NCI-H524 treated with DMSO at 0.1 percent for 48 hours (cell line): Measurements from ENCODE around the gene FLT3.
A peak's percentile ranks its signal among the peaks of the same experiment; 100 is the strongest.
"Not testable (repeated sequence)": the region's sequence is repeated elsewhere in the genome, so short reads cannot be mapped to it uniquely, and the experiment has no call there.

ENCODE experiments used
- DNase-seq: peaks from one replicate; lab custom pipeline; 2025; lab: John Stamatoyannopoulos, UW

The FLT3 gene

GRCh38 chr13:28100150-28101121 is at the start of gene FLT3:
TSS of gene FLT3 (minus strand) at chr13:28100576. CDS start at chr13:28100510, 66 bp downstream.
- DNase-seq, result peak; percentile 35

GRCh38 chr13:28147495-28147894 is 47.1 kb upstream of the FLT3 start:
- DNase-seq, result no peak

GRCh38 chr13:28145049-28145448 is 44.7 kb upstream of the FLT3 start:
- DNase-seq, result no peak

GRCh38 chr13:28141542-28141941 is 41.2 kb upstream of the FLT3 start:
- not testable (repeated sequence) for DNase-seq

DNA sequence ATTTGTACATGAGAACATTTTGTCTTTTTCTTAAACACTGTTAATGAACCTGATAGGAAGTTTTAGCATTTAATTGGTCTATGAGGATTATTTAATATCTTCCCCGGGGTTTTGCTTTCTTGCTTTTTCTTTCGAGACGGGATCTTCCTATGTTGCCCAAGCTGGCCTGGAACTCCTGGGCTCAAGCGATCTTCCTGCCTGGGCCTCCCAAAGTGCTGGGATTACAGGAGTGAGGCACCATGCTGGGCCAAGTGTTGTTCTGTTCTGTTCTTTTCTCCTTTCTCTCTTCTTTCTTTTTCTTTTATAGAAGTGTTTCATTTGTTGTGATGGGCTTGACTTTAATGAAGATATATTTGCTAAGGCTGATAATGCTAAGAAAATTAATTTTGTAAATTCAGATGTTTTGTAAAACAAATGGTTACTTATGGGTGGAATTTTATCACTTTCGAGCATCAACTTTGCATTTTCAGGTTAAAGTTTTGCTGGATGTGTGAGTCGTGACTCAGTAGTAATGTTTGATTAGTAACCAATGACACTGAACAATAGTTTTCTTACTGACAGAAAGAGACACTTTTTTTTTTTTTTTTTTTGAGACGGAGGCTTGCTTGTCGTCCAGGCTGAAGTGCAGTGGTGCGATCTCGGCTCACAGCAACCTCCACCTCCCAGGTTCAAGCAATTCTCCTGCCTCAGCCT is 40.2 kb upstream of the FLT3 start:
- no peak for DNase-seq

DNA sequence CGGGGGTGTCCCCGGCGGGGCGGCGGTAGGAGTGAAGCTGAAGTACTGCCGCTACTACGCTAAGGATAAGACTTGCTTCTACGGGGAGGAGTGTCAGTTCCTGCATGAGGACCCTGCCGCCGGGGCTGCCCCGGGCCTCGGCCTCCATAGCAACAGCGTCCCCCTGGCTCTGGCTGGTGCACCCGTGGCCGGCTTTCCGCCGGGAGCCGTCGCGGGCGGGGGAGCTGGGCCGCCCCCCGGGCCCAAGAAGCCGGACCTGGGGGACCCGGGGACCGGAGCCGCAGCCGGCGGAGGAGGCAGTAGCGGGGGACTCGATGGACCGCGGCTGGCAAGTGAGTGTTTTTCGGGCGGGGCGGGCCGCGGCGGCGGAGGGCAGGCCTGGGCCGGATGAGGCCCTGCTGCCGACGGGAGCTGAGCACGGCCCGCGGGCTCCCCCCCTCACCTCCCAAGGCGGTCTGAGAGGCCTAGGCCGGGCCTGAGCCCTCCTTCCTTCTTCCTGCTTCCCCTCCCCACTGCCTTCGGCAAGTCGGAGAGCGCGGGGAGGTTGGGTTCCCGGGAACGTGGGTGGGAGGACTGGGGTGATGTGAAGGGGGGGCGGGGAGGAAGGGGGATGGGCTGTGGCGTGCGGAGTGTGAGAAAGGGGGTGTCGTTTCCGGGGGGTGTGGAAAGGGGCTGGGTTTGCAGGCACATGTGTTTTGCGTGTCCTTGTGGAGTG is 38.5 kb upstream of the FLT3 start:
- DNase-seq, result peak; percentile 62

- peak; percentile 51 for DNase-seq
Observed at GRCh38 chr13:28138012-28138755, 37.8 kb upstream of the FLT3 start, which contains the start of gene PAN3. TSS of gene PAN3 (plus strand) at chr13:28138545. CDS start at chr13:28138658, 113 bp downstream.

GRCh38 chr13:28137596-28137995 is 37.2 kb upstream of the FLT3 start:
- no peak for DNase-seq

DNA sequence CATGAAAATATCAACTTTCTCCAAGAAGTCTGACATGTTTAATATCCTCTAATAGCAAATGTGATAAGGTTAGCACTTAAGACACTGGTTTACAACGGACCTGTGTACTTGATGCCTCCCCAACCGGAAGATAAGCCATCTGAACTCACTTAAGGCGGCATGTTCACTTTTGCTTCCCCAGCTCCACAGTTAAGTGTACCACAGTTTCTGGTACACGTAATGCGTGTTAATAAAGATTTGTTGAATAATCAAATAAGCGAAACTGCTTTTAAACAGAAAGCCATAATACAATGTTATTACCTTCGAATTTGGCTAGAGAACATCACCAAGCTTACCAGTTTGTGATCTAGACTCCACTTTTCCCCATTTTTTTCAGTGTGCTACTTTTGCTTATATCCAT is 36.5 kb upstream of the FLT3 start:
- no peak for DNase-seq

DNA sequence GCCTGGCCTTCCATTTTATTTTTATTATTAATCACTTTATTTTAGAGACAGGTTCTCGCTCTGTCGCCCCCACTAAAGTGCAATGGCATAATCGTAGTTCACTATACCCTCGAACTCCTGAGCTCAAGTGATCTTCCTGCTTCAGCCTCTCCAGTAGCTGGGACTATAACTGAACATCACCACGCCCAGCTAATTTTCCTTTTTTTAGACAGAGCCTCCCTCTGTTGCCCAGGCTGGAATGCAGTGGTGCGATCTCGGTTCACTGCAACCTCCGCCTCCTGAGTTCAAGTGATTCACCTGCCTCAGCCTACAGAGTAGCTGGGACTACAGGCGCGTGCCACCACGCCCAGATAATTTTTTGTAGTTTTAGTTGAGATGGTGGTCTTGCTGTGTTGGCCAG is 31.3 kb upstream of the FLT3 start:
- DNase-seq, result no peak

DNA sequence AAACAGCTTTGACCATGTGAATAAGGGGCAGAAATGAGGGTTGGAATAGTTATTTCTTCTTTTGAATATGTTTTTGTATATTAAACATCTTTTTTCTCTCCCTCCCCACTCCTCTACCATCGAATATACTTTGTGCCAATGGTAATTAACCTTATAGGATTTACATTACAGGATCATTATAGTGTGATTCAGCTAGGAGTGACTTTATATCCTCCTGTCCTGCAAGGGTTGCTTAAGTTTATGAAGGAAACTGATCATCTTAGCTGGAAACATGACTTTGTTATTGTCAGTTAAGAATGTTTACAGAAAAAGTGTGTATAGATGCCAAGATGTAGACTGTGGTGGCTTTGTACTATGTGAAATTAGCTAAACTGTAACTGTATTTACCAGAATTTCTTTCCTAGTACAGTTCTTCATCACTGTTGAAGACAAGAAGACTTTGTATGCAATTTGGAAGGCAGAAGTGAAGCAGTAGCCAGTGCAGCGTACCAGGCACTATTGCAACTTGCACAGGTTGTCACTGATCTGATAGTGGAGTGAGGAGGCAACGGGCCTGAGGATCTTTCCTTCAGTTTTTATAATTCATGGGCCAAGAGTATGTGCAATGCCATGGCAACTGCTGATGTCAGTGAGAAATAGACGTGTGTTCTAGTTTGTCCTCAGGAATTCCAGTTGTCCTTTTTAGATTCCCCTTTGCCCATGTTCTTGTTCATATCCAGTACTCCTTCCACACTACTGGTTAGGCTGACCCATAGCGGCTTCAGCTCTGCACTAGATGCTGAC is 29.7 kb upstream of the FLT3 start:
- no peak for DNase-seq

GRCh38 chr13:28128926-28129325 is 28.6 kb upstream of the FLT3 start:
- no peak for DNase-seq

- DNase-seq, result no peak
Observed at GRCh38 chr13:28128030-28128429, 27.7 kb upstream of the FLT3 start.

GRCh38 chr13:28121224-28121623 is 20.8 kb upstream of the FLT3 start:
- no peak for DNase-seq

DNA sequence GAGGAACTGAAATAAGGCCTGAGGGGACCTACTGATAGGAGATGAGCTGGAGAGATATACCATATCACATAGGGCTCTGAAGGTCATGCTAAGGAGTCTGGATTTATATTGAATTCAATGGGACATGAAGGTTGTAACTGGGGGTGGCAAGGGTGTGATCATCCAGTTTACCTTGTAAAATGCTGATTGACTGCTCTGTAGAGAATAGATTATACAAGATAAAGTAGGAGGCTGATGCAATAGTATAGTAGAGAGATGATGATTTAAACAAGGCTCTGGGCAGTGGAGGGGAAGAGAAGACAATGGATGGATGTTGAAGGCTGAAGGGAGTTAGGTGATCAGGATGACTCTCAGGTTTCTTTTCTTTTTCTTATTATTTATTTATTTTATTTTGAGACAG is 19.9 kb upstream of the FLT3 start:
- no peak for DNase-seq

DNA sequence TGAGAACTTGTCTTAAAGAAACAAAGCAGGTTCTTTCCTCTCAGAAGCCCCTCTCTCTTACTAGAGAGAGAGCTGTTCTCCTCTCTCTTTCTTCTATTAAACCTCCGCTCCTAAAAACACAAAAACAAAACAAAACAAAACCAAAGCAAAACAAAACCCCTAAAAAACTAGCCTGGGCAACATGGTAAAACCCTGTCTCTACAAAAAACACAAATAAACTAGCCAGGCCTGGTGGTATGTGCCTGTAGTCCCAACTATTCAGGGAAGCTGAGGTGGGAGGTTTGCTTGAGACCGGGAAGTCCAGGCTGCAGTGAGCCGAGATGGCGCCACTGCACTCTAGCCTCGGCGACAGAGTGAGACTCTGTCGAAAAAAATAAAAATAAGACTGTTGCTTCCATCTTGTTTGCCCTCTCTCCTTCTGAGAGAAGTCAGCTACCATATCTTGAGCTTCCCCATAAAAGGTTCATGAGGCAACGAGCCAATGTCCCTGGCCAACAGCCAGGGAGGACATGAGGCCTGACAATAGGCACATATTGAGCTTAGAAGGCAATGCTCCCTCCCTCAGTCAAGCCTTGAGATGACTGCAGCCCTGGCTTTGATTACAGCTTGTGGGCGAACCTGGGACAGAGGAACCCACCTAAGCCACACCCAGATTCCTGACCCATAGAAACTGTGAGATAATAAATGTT is 17.5 kb upstream of the FLT3 start:
- DNase-seq, result no peak

GRCh38 chr13:28116736-28117135 is 16.4 kb upstream of the FLT3 start:
- no peak for DNase-seq

GRCh38 chr13:28110414-28110813 is 10.0 kb upstream of the FLT3 start:
- no peak for DNase-seq

- DNase-seq, result no peak
Observed at GRCh38 chr13:28106976-28107375, 6.6 kb upstream of the FLT3 start.

- DNase-seq, result not testable (repeated sequence)
Observed at GRCh38 chr13:28101886-28102285, 1.5 kb upstream of the FLT3 start.
